Esophagus squamous epithelium (tissue), 4 donors: ENCODE results near the gene OR3A1.

Experiments used
- CTCF ChIP-seq, 6 experiments: fragments of 450-650 bp in 4 of 6; fragments of 200-600 bp in 2 of 6; sonication (generic) in 2 of 6; IDR thresholded peaks; one replicate each; pipeline ENCODE4 v1.5.1; 2016 to 2019; ENCODE audit warnings: antibody characterized with exemption in 6 of 6, mild to moderate bottlenecking in 4 of 6, moderate library complexity in 4 of 6
- POLR2A ChIP-seq, 4 donors: fragments of 450-650 bp; IDR thresholded peaks; one replicate each; pipeline ENCODE4 v1.6.1; 2017; ENCODE audit warnings: antibody characterized with exemption in 4 of 4, mild to moderate bottlenecking in 4 of 4, moderate library complexity in 3 of 4

- no peak for TF ChIP-seq CTCF (IDR thresholded peaks at IDR 0.05)
- TF ChIP-seq POLR2A (IDR thresholded peaks at IDR 0.05), result no peak
These were observed 22.0 kb downstream of the OR3A1 start for GRCh38 chr17:3276126-3276525.
